Endodermal cell (in vitro differentiated cells): ENCODE measurements around the gene FBXL17. TPM values are rescaled to one million over a fixed set of nuclear protein-coding genes. Genes with fewer than 3 reads are reported as not detected.

Experiments
- DNase-seq: peaks from one replicate; pipeline ENCODE4 v3.0.0-alpha.2; 2017
- H3K27ac ChIP-seq: 2 replicates; pipeline ENCODE4 v1.5.1; 2013; ENCODE audit warnings: mild to moderate bottlenecking, low read depth, low read length, moderate library complexity
- H3K27me3 ChIP-seq: 2 replicates; pipeline ENCODE4 v1.6.1; 2013; ENCODE audit warnings: mild to moderate bottlenecking, low read length, moderate library complexity; ENCODE audit not compliant: insufficient read depth, control insufficient read depth, poor library complexity, severe bottlenecking
- H3K36me3 ChIP-seq: 2 replicates; pipeline ENCODE4 v1.7.0; 2013; ENCODE audit warnings: mild to moderate bottlenecking, low read length, moderate library complexity; ENCODE audit not compliant: control insufficient read depth, insufficient read depth
- H3K4me1 ChIP-seq: one replicate; pipeline ENCODE4 v1.7.0; 2013; ENCODE audit warnings: low read length; ENCODE audit not compliant: control insufficient read depth, insufficient read depth
- H3K4me3 ChIP-seq: 2 replicates; pipeline ENCODE4 v1.5.1; 2013; ENCODE audit warnings: mild to moderate bottlenecking, low read length, moderate library complexity
- H3K9ac ChIP-seq: 2 replicates; pipeline ENCODE4 v1.6.1; 2013; ENCODE audit warnings: mild to moderate bottlenecking, low read length, moderate library complexity; ENCODE audit not compliant: poor library complexity, severe bottlenecking; ENCODE audit errors: extremely low read depth
- H3K9me3 ChIP-seq: 2 replicates; pipeline ENCODE4 v1.6.1; 2013; ENCODE audit warnings: mild to moderate bottlenecking, low read length, moderate library complexity; ENCODE audit not compliant: control insufficient read depth
- H3K27ac Mint-ChIP-seq: 2 replicates; pipeline ENCODE4 v1.8.0; 2020; ENCODE audit warnings: mixed read lengths
- H3K27me3 Mint-ChIP-seq: 2 replicates; pipeline ENCODE4 v1.8.0; 2021; ENCODE audit warnings: mild to moderate bottlenecking, mixed read lengths; ENCODE audit not compliant: insufficient read depth
- H3K36me3 Mint-ChIP-seq: 2 replicates; pipeline ENCODE4 v1.8.0; 2020; ENCODE audit warnings: low read depth, mixed read lengths
- H3K4me1 Mint-ChIP-seq: 2 replicates; pipeline ENCODE4 v1.8.0; 2020; ENCODE audit warnings: mixed read lengths
- H3K4me3 Mint-ChIP-seq: 2 replicates; pipeline ENCODE4 v1.8.0; 2020; ENCODE audit warnings: mild to moderate bottlenecking, moderate library complexity, mixed read lengths
- H3K9me3 Mint-ChIP-seq: 2 replicates; pipeline ENCODE4 v1.8.0; 2020; ENCODE audit warnings: mild to moderate bottlenecking, mixed read lengths
- CTCF ChIP-seq: fragments of 200-600 bp; sonication (generic); conservative IDR thresholded peaks from 2 replicates; pipeline ENCODE4 v1.5.0; 2021; ENCODE audit warnings: antibody characterized with exemption, mild to moderate bottlenecking
- WGBS, 2 experiments: methylation state at CpG; one replicate each; pipeline versions ENCODE4 v1.1.5 to v1.1.7; 2013; ENCODE audit warnings: missing lambda C conversion rate in 2 of 2, mixed read lengths in 1 of 2; ENCODE audit not compliant: insufficient coverage in 1 of 2, insufficient read length in 1 of 2; 5-methylcytosine and 5-hydroxymethylcytosine counted together
- total RNA-seq, 2 donors: library from RNA; stranded (reverse); fragmentation: NEBNext Ultra II Directional in 1 of 2; extraction: Animal tissue kit (Norgen Biotek cat#: 25700) in 1 of 2; gene quantifications; 2 replicates in 1 of 2; 3 replicates in 1 of 2; pipeline ENCODE4 v1.2.1, GENCODE V29; 2021

Gene FBXL17
- total RNA-seq, 2 donors from 2014 or later, result 7.4 to 8.6 TPM

- TF ChIP-seq CTCF, result no peak
- WGBS, 2 experiments, result 96% methylated on average over 4 of the region's 4 CpGs; no CpG with 5 or more reads in 1 of the 2 experiments
Observed at GRCh38 chr5:107952450-107952849, 429.4 kb downstream of the FBXL17 start.

GRCh38 chr5:107951309-107951708 is 430.6 kb downstream of the FBXL17 start:
- TF ChIP-seq CTCF, result no peak
- Mint-ChIP-seq H3K4me1 (peaks cover 12% of the 10 kb centered on the region), H3K27me3 (no peaks in the 10 kb centered on the region), H3K36me3 (no peaks in the 10 kb centered on the region), H3K4me3 (no peak overlapping the region), H3K9me3 (no peaks in the 10 kb centered on the region), H3K27ac (peak overlapping the region; percentile 67)
- DNase-seq, result no peak
- 91 to 100% methylated on average over 2 to 3 of the region's 3 CpGs for WGBS, 2 experiments
- no peak overlapping the region for H3K4me3 ChIP-seq
- H3K27me3 ChIP-seq, result no peaks in the 10 kb centered on the region
- no peaks in the 10 kb centered on the region for H3K9me3 ChIP-seq
- no peak overlapping the region for H3K9ac ChIP-seq
- no peaks in the 10 kb centered on the region for H3K36me3 ChIP-seq
- no peaks in the 10 kb centered on the region for H3K4me1 ChIP-seq
- H3K27ac ChIP-seq, result no peak overlapping the region

More at GRCh38 chr5:107952450-107952849, 429.4 kb downstream of the FBXL17 start:
- Histone ChIP-seq H3K4me3 (no peak overlapping the region), H3K27me3 (no peaks in the 10 kb centered on the region), H3K27ac (no peak overlapping the region), H3K36me3 (no peaks in the 10 kb centered on the region), H3K9me3 (no peaks in the 10 kb centered on the region), H3K4me1 (no peaks in the 10 kb centered on the region), H3K9ac (no peak overlapping the region)
- Mint-ChIP-seq H3K4me1 (peaks cover 18% of the 10 kb centered on the region), H3K4me3 (no peak overlapping the region), H3K9me3 (no peaks in the 10 kb centered on the region), H3K36me3 (no peaks in the 10 kb centered on the region), H3K27ac (no peak overlapping the region), H3K27me3 (no peaks in the 10 kb centered on the region)
- no peak for DNase-seq

- H3K9me3 ChIP-seq, result no peaks in the 10 kb centered on the region
- no peaks in the 10 kb centered on the region for H3K36me3 Mint-ChIP-seq
- H3K36me3 ChIP-seq, result no peaks in the 10 kb centered on the region
- H3K4me3 ChIP-seq, result no peak overlapping the region
- H3K4me1 ChIP-seq, result no peaks in the 10 kb centered on the region
- H3K9ac ChIP-seq, result no peak overlapping the region
- H3K27me3 Mint-ChIP-seq, result no peaks in the 10 kb centered on the region
- DNase-seq, result no peak
- no peak for TF ChIP-seq CTCF
- H3K27me3 ChIP-seq, result no peaks in the 10 kb centered on the region
- WGBS, 2 experiments, result 85 to 97% methylated on average over 5 of the region's 5 CpGs
- H3K4me1 Mint-ChIP-seq, result peaks cover 12% of the 10 kb centered on the region
- no peaks in the 10 kb centered on the region for H3K9me3 Mint-ChIP-seq
- H3K4me3 Mint-ChIP-seq, result no peak overlapping the region
- no peak overlapping the region for H3K27ac Mint-ChIP-seq
- H3K27ac ChIP-seq, result peak overlapping the region; percentile 36
Observed at GRCh38 chr5:107950776-107951175, 431.1 kb downstream of the FBXL17 start.
